GM12875 (cell line): Measurements from ENCODE around the gene SP3.

Source experiments
- H3K4me3 ChIP-seq: one replicate; pipeline ENCODE4 v1.5.1; 2011; ENCODE audit warnings: low read depth, low read length, control low read depth
- CTCF ChIP-seq: IDR thresholded peaks from 2 replicates; pipeline ENCODE4 v1.5.1; 2011; ENCODE audit warnings: low read depth, mild to moderate bottlenecking, control low read depth, inconsistent platforms, low read length, moderate library complexity, borderline replicate concordance; ENCODE audit not compliant: insufficient read depth

The SP3 gene

GRCh38 chr2:173880561-173880960 is 84.6 kb downstream of the SP3 start:
- no peak overlapping the region for H3K4me3 ChIP-seq
- no peak for TF ChIP-seq CTCF

- H3K4me3 ChIP-seq: no peak overlapping the region
- no peak for TF ChIP-seq CTCF
These were observed 88.2 kb downstream of the SP3 start for GRCh38 chr2:173876833-173877413.

- TF ChIP-seq CTCF: no peak
- H3K4me3 ChIP-seq: no peak overlapping the region
These were observed 90.3 kb downstream of the SP3 start for GRCh38 chr2:173874894-173875237.

- peak; percentile 31; the same call in 1 of the 2 replicates for TF ChIP-seq CTCF
- H3K4me3 ChIP-seq: no peak overlapping the region
These were observed 90.9 kb downstream of the SP3 start for GRCh38 chr2:173874003-173874893.

GRCh38 chr2:173872714-173873113 is 92.5 kb downstream of the SP3 start:
- no peak for TF ChIP-seq CTCF
- H3K4me3 ChIP-seq: no peak overlapping the region

GRCh38 chr2:173869244-173870229 is 95.6 kb downstream of the SP3 start:
- no peak for TF ChIP-seq CTCF
- H3K4me3 ChIP-seq: no peak overlapping the region
